ENCODE data around the gene NUP62. TPM values are rescaled to one million over a fixed set of nuclear protein-coding genes. Genes with fewer than 3 reads are reported as not detected.

The NUP62 gene
- total RNA-seq, 1 donor from 2014 or later: 36.5 TPM

GRCh38 chr19:49877020-49877878 is 52.1 kb downstream of the NUP62 start, which contains the start of the genes AKT1S1 and TBC1D17:
Gene AKT1S1 (minus strand): TSS chr19:49877355. CDS start chr19:49873295, 4,060 bp downstream.
Gene TBC1D17 (plus strand): TSS chr19:49877702. CDS start chr19:49877724, 22 bp downstream.
- Histone ChIP-seq H3K4me1 (peaks cover 26% of the 10 kb centered on the region), H3K36me3 (peaks cover 39% of the 10 kb centered on the region), H3K9me3 (no peaks in the 10 kb centered on the region), H3K27ac (peak within 1 kb of the TSS; percentile 99), H3K27me3 (ENCODE audit: low read depth) (no peaks in the 10 kb centered on the region), H3K4me3 (peak within 1 kb of the TSS; percentile 89)
- peak; percentile 99 for DNase-seq
- intact Hi-C loops (cut with DNase I): no loop called here
- TF ChIP-seq CTCF (IDR thresholded peaks at IDR 0.05): no peak
- ATAC-seq: peak; percentile 90 to 91

- DNase-seq (peak; percentile 98), ATAC-seq (peak; percentile 85 to 87)
- no peak for TF ChIP-seq CTCF (IDR thresholded peaks at IDR 0.05)
- Histone ChIP-seq H3K36me3 (peaks cover 33% of the 10 kb centered on the region), H3K4me3 (peak overlapping the region; percentile 89), H3K4me1 (peaks cover 26% of the 10 kb centered on the region), H3K9me3 (no peaks in the 10 kb centered on the region), H3K27ac (peak overlapping the region; percentile 99), H3K27me3 (ENCODE audit: low read depth) (no peaks in the 10 kb centered on the region)
- intact Hi-C loops (cut with DNase I): no loop called here
Measured at GRCh38 chr19:49876422-49877019, 52.8 kb downstream of the NUP62 start.

GRCh38 chr19:49875857-49876421 is 53.4 kb downstream of the NUP62 start:
- no peak for TF ChIP-seq CTCF (IDR thresholded peaks at IDR 0.05)
- ATAC-seq: peak; percentile 2 to 23
- peak; percentile 75 for DNase-seq
- Histone ChIP-seq H3K4me1 (peaks cover 26% of the 10 kb centered on the region), H3K27ac (peak overlapping the region; percentile 99), H3K4me3 (peak overlapping the region; percentile 89), H3K9me3 (no peaks in the 10 kb centered on the region), H3K27me3 (ENCODE audit: low read depth) (no peaks in the 10 kb centered on the region), H3K36me3 (peaks cover 33% of the 10 kb centered on the region)
- intact Hi-C loops (cut with DNase I): no loop called here

- intact Hi-C loops (cut with DNase I): no loop called here
- Histone ChIP-seq H3K36me3 (peaks cover 29% of the 10 kb centered on the region), H3K9me3 (no peaks in the 10 kb centered on the region), H3K4me3 (peak overlapping the region; percentile 89), H3K27me3 (ENCODE audit: low read depth) (no peaks in the 10 kb centered on the region), H3K27ac (peak overlapping the region; percentile 99), H3K4me1 (peaks cover 32% of the 10 kb centered on the region)
- ATAC-seq: no peak
- no peak for DNase-seq
- TF ChIP-seq CTCF (IDR thresholded peaks at IDR 0.05): no peak
Measured at GRCh38 chr19:49875177-49875576, 54.1 kb downstream of the NUP62 start.

- DNase-seq: no peak
- intact Hi-C loops (cut with DNase I): no loop called here
- H3K27ac ChIP-seq: no peak overlapping the region
- H3K4me3 ChIP-seq: no peak overlapping the region
- ATAC-seq: no peak
- peaks cover 35% of the 10 kb centered on the region for H3K4me1 ChIP-seq
- no peaks in the 10 kb centered on the region for H3K9me3 ChIP-seq
- peaks cover 23% of the 10 kb centered on the region for H3K36me3 ChIP-seq
- no peaks in the 10 kb centered on the region for H3K27me3 ChIP-seq (ENCODE audit: low read depth)
- no peak for TF ChIP-seq CTCF (IDR thresholded peaks at IDR 0.05)
Measured at GRCh38 chr19:49874503-49875157, 54.7 kb downstream of the NUP62 start.

Measured in lower lobe of right lung (tissue), 2 donors.